SK-N-SH (cell line): ENCODE measurements around the gene WWOX. TPM values are rescaled to one million over a fixed set of nuclear protein-coding genes. Genes with fewer than 3 reads are reported as not detected.

Experiments used
- CTCF ChIA-PET: fragments of 300-600, 350-600 bp; formaldehyde crosslinking; extraction: SDS; loops from one replicate; lab custom pipeline; 2021; lab: Yijun Ruan, JAX
- POLR2A ChIA-PET: fragments of 350-600 bp; sonication (Branson Sonifier 250); formaldehyde crosslinking; extraction: SDS; loops from one replicate; lab custom pipeline; 2020; ENCODE audit warnings: antibody characterized with exemption, inconsistent platforms; lab: Yijun Ruan, JAX
- DNase-seq: peaks from one replicate; pipeline ENCODE4 v3.0.0; 2012
- H2AFZ ChIP-seq: fragments of 200-600 bp; sonication (generic); 2 replicates; pipeline ENCODE4 v1.8.1; 2016; ENCODE audit warnings: antibody characterized with exemption, mild to moderate bottlenecking, low read depth
- H3F3A ChIP-seq: fragments of 200-600 bp; sonication (generic); replicated peaks from 2 replicates; pipeline ENCODE3; 2016; ENCODE audit warnings: antibody characterized with exemption, mild to moderate bottlenecking; ENCODE audit not compliant: insufficient read depth
- H3K27ac ChIP-seq, 2 experiments: fragments of 200-500 bp in 1 of 2; fragments of 200-600 bp in 1 of 2; sonication (Bioruptor generic) in 1 of 2; sonication (generic), shearing (Covaris generic) in 1 of 2; 2 replicates each; pipeline versions ENCODE4 v1.5.1 to v1.6.1; 2014 to 2016; ENCODE audit warnings: low read depth in 2 of 2, inconsistent platforms in 1 of 2, low read length in 1 of 2, mild to moderate bottlenecking in 1 of 2, mixed read lengths in 1 of 2
- H3K27me3 ChIP-seq: fragments of 200-600 bp; sonication (generic), shearing (Covaris generic); 2 replicates; pipeline ENCODE4 v1.6.1; 2016; ENCODE audit warnings: mixed run types; ENCODE audit not compliant: insufficient read depth
- H3K36me3 ChIP-seq, 2 experiments: fragments of 200-500 bp in 1 of 2; fragments of 200-600 bp in 1 of 2; sonication (Bioruptor generic) in 1 of 2; sonication (generic) in 1 of 2; replicated peaks in 1 of 2; 2 replicates each; pipeline versions ENCODE3 to v1.5.1; 2014 to 2016; ENCODE audit warnings: low read length in 1 of 2, mild to moderate bottlenecking in 1 of 2; ENCODE audit not compliant: insufficient read depth in 2 of 2, control insufficient read depth in 1 of 2
- H3K4me1 ChIP-seq, 2 experiments: fragments of 200-500 bp in 1 of 2; fragments of 200-600 bp in 1 of 2; sonication (Bioruptor generic) in 1 of 2; sonication (generic), shearing (Covaris generic) in 1 of 2; 2 replicates each; pipeline versions ENCODE4 v1.5.1 to v1.6.1; 2014 to 2016; ENCODE audit warnings: low read depth in 1 of 2, low read length in 1 of 2, mixed run types in 1 of 2; ENCODE audit not compliant: insufficient read depth in 2 of 2, control insufficient read depth in 1 of 2
- H3K4me2 ChIP-seq: fragments of 200-600 bp; sonication (generic), shearing (Covaris generic); 2 replicates; pipeline ENCODE4 v1.6.1; 2017; ENCODE audit warnings: mixed run types
- H3K4me3 ChIP-seq, 2 experiments: fragments of 200-500 bp in 1 of 2; fragments of 200-600 bp in 1 of 2; sonication (Bioruptor generic) in 1 of 2; sonication (generic), shearing (Covaris generic) in 1 of 2; 2 replicates each; pipeline versions ENCODE4 v1.5.1 to v1.8.1; 2014 to 2016; ENCODE audit warnings: low read depth in 2 of 2, inconsistent platforms in 1 of 2, low read length in 1 of 2, mild to moderate bottlenecking in 1 of 2, mixed read lengths in 1 of 2, moderate library complexity in 1 of 2
- H3K79me2 ChIP-seq: fragments of 200-600 bp; sonication (generic); 2 replicates; pipeline ENCODE4 v1.8.1; 2017; ENCODE audit warnings: mild to moderate bottlenecking; ENCODE audit not compliant: insufficient read depth
- H3K9ac ChIP-seq: fragments of 200-600 bp; sonication (generic); 2 replicates; pipeline ENCODE4 v1.6.1; 2017; ENCODE audit warnings: mixed run types
- H3K9me2 ChIP-seq: fragments of 200-600 bp; sonication (generic); 2 replicates; pipeline ENCODE4 v1.6.1; 2017; ENCODE audit warnings: mixed run types
- H3K9me3 ChIP-seq: fragments of 200-600 bp; sonication (generic); 2 replicates; pipeline ENCODE4 v1.6.1; 2017; ENCODE audit warnings: mixed run types, mild to moderate bottlenecking, moderate library complexity
- H4K20me1 ChIP-seq: fragments of 200-600 bp; sonication (generic); 2 replicates; pipeline ENCODE4 v1.6.1; 2017; ENCODE audit warnings: mild to moderate bottlenecking, mixed run types; ENCODE audit not compliant: insufficient read depth
- FOXJ3 ChIP-seq: sonication (generic); formaldehyde crosslinking; IDR thresholded peaks from 2 replicates; pipeline ENCODE4 v1.5.1; 2020; ENCODE audit warnings: mild to moderate bottlenecking, missing genetic modification reagents
- FOXM1 ChIP-seq: IDR thresholded peaks from 2 replicates; pipeline ENCODE4 v1.4.0; 2012; ENCODE audit warnings: low read depth, mild to moderate bottlenecking
- GATA2 ChIP-seq: sonication (generic); formaldehyde crosslinking; IDR thresholded peaks from 2 replicates; pipeline ENCODE4 v1.5.0; 2020; ENCODE audit warnings: mild to moderate bottlenecking, missing genetic modification reagents
- MEF2A ChIP-seq: IDR thresholded peaks from 2 replicates; pipeline ENCODE4 v1.4.0; 2012; ENCODE audit warnings: low read depth, borderline replicate concordance
- NFIC ChIP-seq: IDR thresholded peaks from 2 replicates; pipeline ENCODE4 v1.4.0; 2012; ENCODE audit warnings: borderline replicate concordance
- NRF1 ChIP-seq: IDR thresholded peaks from 2 replicates; pipeline ENCODE4 v1.6.1; 2012; ENCODE audit warnings: low read depth, mild to moderate bottlenecking, low read length
- RAD21 ChIP-seq: IDR thresholded peaks from 2 replicates; pipeline ENCODE4 v1.6.1; 2012; ENCODE audit warnings: mild to moderate bottlenecking, low read length
- RFX5 ChIP-seq: IDR thresholded peaks from 2 replicates; pipeline ENCODE4 v1.6.1; 2012; ENCODE audit warnings: mild to moderate bottlenecking, improper control_type of control experiment, low read length
- SIN3A ChIP-seq: IDR thresholded peaks from 2 replicates; pipeline ENCODE4 v1.6.1; 2012; ENCODE audit warnings: low read depth, mild to moderate bottlenecking, low read length, moderate library complexity, borderline replicate concordance
- SMC3 ChIP-seq: IDR thresholded peaks from 2 replicates; pipeline ENCODE4 v1.6.1; 2012; ENCODE audit warnings: low read depth, low read length, improper control_type of control experiment
- TAF1 ChIP-seq: IDR thresholded peaks from 2 replicates; pipeline ENCODE4 v1.6.1; 2012; ENCODE audit warnings: low read depth, mild to moderate bottlenecking, low read length, moderate library complexity, borderline replicate concordance
- WGBS: methylation state at CpG from one replicate; pipeline ENCODE4 v1.1.6; 2017; ENCODE audit warnings: low lambda C conversion rate; 5-methylcytosine and 5-hydroxymethylcytosine counted together
- polyA plus RNA-seq, 3 experiments: library from polyadenylated mRNA; depleted of rRNA; stranded (reverse); fragments of >200 nt; gene quantifications; 2 replicates each; pipeline ENCODE4 v1.2.3, GENCODE V29; 2012
- TF ChIP-seq, protein P1 (sequence below): fragments of 150-350 bp; IDR thresholded peaks from 2 replicates; pipeline ENCODE4 v1.6.1; 2017; ENCODE audit warnings: antibody characterized with exemption, low read length, low read depth, borderline replicate concordance
- TF ChIP-seq, protein P2 (sequence below): fragments of 200-600 bp; sonication (generic); IDR thresholded peaks from 2 replicates; pipeline ENCODE4 v1.6.1; 2017; ENCODE audit warnings: antibody characterized with exemption, mild to moderate bottlenecking, moderate library complexity
- TF ChIP-seq, protein P3 (sequence below): fragments of 150-350 bp; IDR thresholded peaks from 2 replicates; pipeline ENCODE4 v1.6.1; 2016; ENCODE audit warnings: mild to moderate bottlenecking, low read depth, low read length
- TF ChIP-seq, protein P4 (sequence below): IDR thresholded peaks from 2 replicates; pipeline ENCODE4; 2012
- TF ChIP-seq, protein P5 (sequence below): IDR thresholded peaks from 2 replicates; pipeline ENCODE4 v1.4.0; 2012; ENCODE audit warnings: low read depth, borderline replicate concordance

WWOX gene
- polyA plus RNA-seq, 1 of the 3 experiments (the other 2 are of a cell fraction) = 10.8 TPM

DNA sequence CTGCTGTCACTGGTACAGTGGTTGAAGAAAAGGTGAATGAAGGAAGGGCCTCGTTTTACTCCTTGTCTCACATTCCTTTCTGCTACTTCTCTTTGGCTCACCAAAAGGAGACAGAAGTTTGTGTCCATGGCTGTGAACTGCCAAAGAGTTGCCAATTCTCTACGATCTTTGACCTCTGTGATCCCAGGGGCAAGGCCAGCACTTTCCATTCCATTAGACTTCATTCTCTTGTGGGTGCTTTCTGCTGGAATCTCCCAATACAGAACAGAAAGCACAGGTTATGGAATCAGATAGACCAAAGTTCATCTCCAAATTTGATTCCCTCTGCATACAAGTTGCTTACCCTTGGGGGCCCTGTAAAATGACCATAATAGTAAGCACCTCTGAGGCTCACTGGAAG, 1093.5 kb downstream of the WWOX start:
- no peaks in the 10 kb centered on the region for H3F3A ChIP-seq
- H3K9ac ChIP-seq = no peak overlapping the region
- H3K27me3 ChIP-seq = no peaks in the 10 kb centered on the region
- H3K4me3 ChIP-seq = no peak overlapping the region
- no peaks in the 10 kb centered on the region for H3K9me3 ChIP-seq
- no peaks in the 10 kb centered on the region for H3K36me3 ChIP-seq
- H4K20me1 ChIP-seq = no peaks in the 10 kb centered on the region
- H2AFZ ChIP-seq = no peak overlapping the region
- ChIA-PET POLR2A (no interaction called here), CTCF (interaction anchor here (1.6 kb wide), 1 partner anchor 10 kb away, joined by 3 read pairs; no protein-coding TSS in a partner anchor)
- H3K4me2 ChIP-seq = no peak overlapping the region
- no peaks in the 10 kb centered on the region for H3K9me2 ChIP-seq
- H3K79me2 ChIP-seq = no peaks in the 10 kb centered on the region
- H3K4me1 ChIP-seq = no peaks in the 10 kb centered on the region; a peak in 1 of 4 replicates
- H3K27ac ChIP-seq = no peak overlapping the region
- no peak for DNase-seq
- no peak for TF ChIP-seq SMC3
- TF ChIP-seq, protein P1, sequence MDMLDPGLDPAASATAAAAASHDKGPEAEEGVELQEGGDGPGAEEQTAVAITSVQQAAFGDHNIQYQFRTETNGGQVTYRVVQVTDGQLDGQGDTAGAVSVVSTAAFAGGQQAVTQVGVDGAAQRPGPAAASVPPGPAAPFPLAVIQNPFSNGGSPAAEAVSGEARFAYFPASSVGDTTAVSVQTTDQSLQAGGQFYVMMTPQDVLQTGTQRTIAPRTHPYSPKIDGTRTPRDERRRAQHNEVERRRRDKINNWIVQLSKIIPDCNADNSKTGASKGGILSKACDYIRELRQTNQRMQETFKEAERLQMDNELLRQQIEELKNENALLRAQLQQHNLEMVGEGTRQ = no peak
- no peak for TF ChIP-seq GATA2 (CRISPR knock-in tag)
- TF ChIP-seq, protein P2, sequence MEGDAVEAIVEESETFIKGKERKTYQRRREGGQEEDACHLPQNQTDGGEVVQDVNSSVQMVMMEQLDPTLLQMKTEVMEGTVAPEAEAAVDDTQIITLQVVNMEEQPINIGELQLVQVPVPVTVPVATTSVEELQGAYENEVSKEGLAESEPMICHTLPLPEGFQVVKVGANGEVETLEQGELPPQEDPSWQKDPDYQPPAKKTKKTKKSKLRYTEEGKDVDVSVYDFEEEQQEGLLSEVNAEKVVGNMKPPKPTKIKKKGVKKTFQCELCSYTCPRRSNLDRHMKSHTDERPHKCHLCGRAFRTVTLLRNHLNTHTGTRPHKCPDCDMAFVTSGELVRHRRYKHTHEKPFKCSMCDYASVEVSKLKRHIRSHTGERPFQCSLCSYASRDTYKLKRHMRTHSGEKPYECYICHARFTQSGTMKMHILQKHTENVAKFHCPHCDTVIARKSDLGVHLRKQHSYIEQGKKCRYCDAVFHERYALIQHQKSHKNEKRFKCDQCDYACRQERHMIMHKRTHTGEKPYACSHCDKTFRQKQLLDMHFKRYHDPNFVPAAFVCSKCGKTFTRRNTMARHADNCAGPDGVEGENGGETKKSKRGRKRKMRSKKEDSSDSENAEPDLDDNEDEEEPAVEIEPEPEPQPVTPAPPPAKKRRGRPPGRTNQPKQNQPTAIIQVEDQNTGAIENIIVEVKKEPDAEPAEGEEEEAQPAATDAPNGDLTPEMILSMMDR = no peak
- no peak for TF ChIP-seq RAD21
- TF ChIP-seq FOXJ3 (CRISPR knock-in tag) = no peak
- TF ChIP-seq MEF2A = no peak
- TF ChIP-seq, protein P3, sequence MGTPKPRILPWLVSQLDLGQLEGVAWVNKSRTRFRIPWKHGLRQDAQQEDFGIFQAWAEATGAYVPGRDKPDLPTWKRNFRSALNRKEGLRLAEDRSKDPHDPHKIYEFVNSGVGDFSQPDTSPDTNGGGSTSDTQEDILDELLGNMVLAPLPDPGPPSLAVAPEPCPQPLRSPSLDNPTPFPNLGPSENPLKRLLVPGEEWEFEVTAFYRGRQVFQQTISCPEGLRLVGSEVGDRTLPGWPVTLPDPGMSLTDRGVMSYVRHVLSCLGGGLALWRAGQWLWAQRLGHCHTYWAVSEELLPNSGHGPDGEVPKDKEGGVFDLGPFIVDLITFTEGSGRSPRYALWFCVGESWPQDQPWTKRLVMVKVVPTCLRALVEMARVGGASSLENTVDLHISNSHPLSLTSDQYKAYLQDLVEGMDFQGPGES = no peak
- TF ChIP-seq, protein P4, sequence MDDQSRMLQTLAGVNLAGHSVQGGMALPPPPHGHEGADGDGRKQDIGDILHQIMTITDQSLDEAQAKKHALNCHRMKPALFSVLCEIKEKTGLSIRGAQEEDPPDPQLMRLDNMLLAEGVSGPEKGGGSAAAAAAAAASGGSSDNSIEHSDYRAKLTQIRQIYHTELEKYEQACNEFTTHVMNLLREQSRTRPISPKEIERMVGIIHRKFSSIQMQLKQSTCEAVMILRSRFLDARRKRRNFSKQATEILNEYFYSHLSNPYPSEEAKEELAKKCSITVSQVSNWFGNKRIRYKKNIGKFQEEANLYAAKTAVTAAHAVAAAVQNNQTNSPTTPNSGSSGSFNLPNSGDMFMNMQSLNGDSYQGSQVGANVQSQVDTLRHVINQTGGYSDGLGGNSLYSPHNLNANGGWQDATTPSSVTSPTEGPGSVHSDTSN = no peak
- no peak for TF ChIP-seq NFIC
- TF ChIP-seq SIN3A = no peak
- TF ChIP-seq NRF1 = no peak
- TF ChIP-seq, protein P5, sequence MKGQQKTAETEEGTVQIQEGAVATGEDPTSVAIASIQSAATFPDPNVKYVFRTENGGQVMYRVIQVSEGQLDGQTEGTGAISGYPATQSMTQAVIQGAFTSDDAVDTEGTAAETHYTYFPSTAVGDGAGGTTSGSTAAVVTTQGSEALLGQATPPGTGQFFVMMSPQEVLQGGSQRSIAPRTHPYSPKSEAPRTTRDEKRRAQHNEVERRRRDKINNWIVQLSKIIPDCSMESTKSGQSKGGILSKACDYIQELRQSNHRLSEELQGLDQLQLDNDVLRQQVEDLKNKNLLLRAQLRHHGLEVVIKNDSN = no peak
- TF ChIP-seq FOXM1 = no peak
- no peak for TF ChIP-seq TAF1
- no peak for TF ChIP-seq RFX5
- TF ChIP-seq, all 33 proteins: peak for 0
- 4% methylated on average over 2 of the region's 2 CpGs for WGBS
